ENCODE results near the gene CASP7. TPM values are rescaled to one million over a fixed set of nuclear protein-coding genes. Genes with fewer than 3 reads are reported as not detected.

Gene CASP7
- total RNA-seq, 1 experiment from 2014 or later = 14.0 TPM

DNA sequence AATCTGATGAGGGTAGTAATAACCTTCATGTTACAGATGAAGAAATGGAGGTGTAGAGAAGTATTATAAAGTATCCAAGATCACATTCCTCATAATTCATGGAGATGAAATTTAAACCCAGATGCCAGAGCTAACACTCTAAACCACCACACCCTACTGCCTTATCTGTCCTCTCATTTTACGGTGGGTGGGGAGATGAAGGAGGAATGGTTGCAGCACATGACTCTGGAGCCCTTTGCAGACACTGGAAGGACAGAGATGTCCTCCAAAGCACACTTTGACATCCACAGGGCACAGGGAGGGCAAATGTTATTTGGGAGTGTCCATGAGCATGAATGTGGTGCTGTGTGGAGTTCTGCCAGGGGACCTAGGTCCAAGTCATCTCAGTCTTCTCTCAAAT is 72.8 kb downstream of the CASP7 start:
- H3K27ac ChIP-seq = no peak overlapping the region

DNA sequence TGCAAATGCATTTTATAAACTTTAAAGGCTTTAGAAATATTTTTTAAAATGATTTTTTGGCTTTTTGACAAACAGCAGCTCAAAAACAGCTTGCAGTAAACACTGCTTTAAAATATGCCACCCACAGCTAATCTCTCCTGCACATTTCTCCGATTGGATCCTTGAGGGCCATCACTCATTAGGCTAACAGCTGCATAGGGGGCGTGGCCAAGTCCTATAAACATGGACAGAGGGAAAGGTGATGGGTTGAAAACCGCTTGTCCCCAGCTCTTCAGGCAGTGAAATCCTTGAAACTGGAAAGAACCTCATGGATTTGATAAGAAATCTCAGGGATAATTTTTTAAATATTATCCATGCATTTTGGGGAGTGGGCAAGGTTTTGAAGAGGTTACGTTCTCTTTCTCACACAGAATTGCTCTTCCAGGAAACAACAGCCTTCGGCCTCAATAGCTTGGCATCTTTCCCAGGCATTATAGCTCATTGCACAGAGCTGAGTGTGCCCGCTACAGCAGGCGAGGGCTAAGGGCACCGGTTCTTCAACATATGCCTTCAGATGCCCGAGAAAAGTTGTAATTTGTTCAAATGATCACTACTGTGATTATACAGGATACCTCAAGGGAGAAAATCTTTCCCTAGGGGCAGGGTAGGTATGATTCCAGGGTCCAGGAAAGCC is 73.4 kb downstream of the CASP7 start:
- H3K4me2 ChIP-seq = no peak overlapping the region
- H3K27ac ChIP-seq = no peak overlapping the region
- no peaks in the 10 kb centered on the region for H3K9me2 ChIP-seq (ENCODE audit: insufficient read depth)
- ChIA-PET CTCF (no interaction called here), POLR2A (ENCODE audit: unreplicated experiment) (no interaction called here)
- H3K79me2 ChIP-seq (ENCODE audit: low read depth) = no peaks in the 10 kb centered on the region
- H4K20me1 ChIP-seq (ENCODE audit: insufficient read depth) = no peaks in the 10 kb centered on the region
- no TSS peak for BruUV-seq (replicated peaks)
- H3K27me3 ChIP-seq (ENCODE audit: insufficient read depth, low read depth) = no peaks in the 10 kb centered on the region
- no peaks in the 10 kb centered on the region for H3K4me1 ChIP-seq (replicated peaks; ENCODE audit: insufficient read depth)
- no peak overlapping the region for H2AFZ ChIP-seq
- no peak overlapping the region for H3K4me3 ChIP-seq
- TF ChIP-seq, protein P1, sequence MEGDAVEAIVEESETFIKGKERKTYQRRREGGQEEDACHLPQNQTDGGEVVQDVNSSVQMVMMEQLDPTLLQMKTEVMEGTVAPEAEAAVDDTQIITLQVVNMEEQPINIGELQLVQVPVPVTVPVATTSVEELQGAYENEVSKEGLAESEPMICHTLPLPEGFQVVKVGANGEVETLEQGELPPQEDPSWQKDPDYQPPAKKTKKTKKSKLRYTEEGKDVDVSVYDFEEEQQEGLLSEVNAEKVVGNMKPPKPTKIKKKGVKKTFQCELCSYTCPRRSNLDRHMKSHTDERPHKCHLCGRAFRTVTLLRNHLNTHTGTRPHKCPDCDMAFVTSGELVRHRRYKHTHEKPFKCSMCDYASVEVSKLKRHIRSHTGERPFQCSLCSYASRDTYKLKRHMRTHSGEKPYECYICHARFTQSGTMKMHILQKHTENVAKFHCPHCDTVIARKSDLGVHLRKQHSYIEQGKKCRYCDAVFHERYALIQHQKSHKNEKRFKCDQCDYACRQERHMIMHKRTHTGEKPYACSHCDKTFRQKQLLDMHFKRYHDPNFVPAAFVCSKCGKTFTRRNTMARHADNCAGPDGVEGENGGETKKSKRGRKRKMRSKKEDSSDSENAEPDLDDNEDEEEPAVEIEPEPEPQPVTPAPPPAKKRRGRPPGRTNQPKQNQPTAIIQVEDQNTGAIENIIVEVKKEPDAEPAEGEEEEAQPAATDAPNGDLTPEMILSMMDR (conservative IDR thresholded peaks at IDR 0.05) = no peak
- no peaks in the 10 kb centered on the region for H3K36me3 ChIP-seq (ENCODE audit: low read depth)
- H3K9me3 ChIP-seq (ENCODE audit: insufficient read depth, low read depth) = no peaks in the 10 kb centered on the region
- H3F3A ChIP-seq (ENCODE audit: insufficient read depth, low read depth) = no peaks in the 10 kb centered on the region; the same call in 1 of the 2 replicates
- intact Hi-C loops (cut with micrococcal nuclease; ENCODE audit: unreplicated experiment) = loop anchor here (5.0 kb wide), 1 partner anchor 194 kb away; no protein-coding TSS in a partner anchor
- DNase-seq = peak in 1 of 2 experiments; percentile 19

More for the DNA sequence above, 72.8 kb downstream of the CASP7 start:
- no peaks in the 10 kb centered on the region for H3K9me2 ChIP-seq (ENCODE audit: insufficient read depth)
- no peak overlapping the region for H3K4me3 ChIP-seq
- CTCF ChIA-PET = no interaction called here
- BruUV-seq (replicated peaks) = no TSS peak
- DNase-seq = peak in 1 of 2 experiments; percentile 21
- intact Hi-C loops (cut with micrococcal nuclease; ENCODE audit: unreplicated experiment) = loop anchor here (5.0 kb wide), 1 partner anchor 195 kb away; no protein-coding TSS in a partner anchor
- TF ChIP-seq, protein P1 (conservative IDR thresholded peaks at IDR 0.05) = no peak
- TF ChIP-seq EZH2 (IDR thresholded peaks at IDR 0.05; ENCODE audit: low read depth) = no peak
- no peaks in the 10 kb centered on the region for H3K79me2 ChIP-seq (ENCODE audit: low read depth)
- no peak overlapping the region for H2AFZ ChIP-seq
- no peaks in the 10 kb centered on the region for H3K9me3 ChIP-seq (ENCODE audit: insufficient read depth, low read depth)
- no peaks in the 10 kb centered on the region for H4K20me1 ChIP-seq (ENCODE audit: insufficient read depth)
- H3K4me1 ChIP-seq (replicated peaks; ENCODE audit: insufficient read depth) = no peaks in the 10 kb centered on the region
- no peak overlapping the region for H3K4me2 ChIP-seq
- POLR2A ChIA-PET (ENCODE audit: unreplicated experiment) = no interaction called here
- H3K27me3 ChIP-seq (ENCODE audit: insufficient read depth, low read depth) = no peaks in the 10 kb centered on the region
- H3K36me3 ChIP-seq (ENCODE audit: low read depth) = no peaks in the 10 kb centered on the region
- no peaks in the 10 kb centered on the region; the same call in 1 of the 2 replicates for H3F3A ChIP-seq (ENCODE audit: insufficient read depth, low read depth)

DNA sequence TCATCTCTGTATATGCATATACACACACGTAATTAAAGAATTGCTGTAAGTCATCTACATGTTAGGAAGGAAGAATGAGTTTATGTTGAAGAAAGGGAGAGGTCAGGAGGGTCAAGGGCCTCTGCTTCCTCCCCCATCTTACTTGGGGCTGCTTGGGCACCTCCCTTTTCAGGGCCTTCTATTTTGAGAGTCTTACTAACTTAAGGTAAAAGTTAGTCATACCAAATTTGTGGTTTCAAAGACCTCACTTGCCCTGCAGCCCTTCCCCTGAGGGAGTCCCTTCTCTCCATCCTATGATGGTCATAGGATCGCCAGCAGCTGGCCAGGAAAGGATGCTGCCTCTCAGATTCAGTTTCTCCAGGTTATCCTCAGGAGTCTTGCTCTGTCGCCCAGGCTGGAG is 74.4 kb downstream of the CASP7 start:
- TF ChIP-seq EZH2 (IDR thresholded peaks at IDR 0.05; ENCODE audit: low read depth) = no peak
- TF ChIP-seq, protein P1 (conservative IDR thresholded peaks at IDR 0.05) = no peak
- intact Hi-C loops (cut with micrococcal nuclease; ENCODE audit: unreplicated experiment) = loop anchor here (5.0 kb wide), 1 partner anchor 193 kb away; no protein-coding TSS in a partner anchor
- no peaks in the 10 kb centered on the region for H3K9me3 ChIP-seq (ENCODE audit: insufficient read depth, low read depth)
- H3K27ac ChIP-seq = no peak overlapping the region
- ChIA-PET POLR2A (ENCODE audit: unreplicated experiment) (no interaction called here), CTCF (no interaction called here)
- no peaks in the 10 kb centered on the region for H4K20me1 ChIP-seq (ENCODE audit: insufficient read depth)
- no peak overlapping the region for H3K4me3 ChIP-seq
- H2AFZ ChIP-seq = no peak overlapping the region
- DNase-seq = no peak
- H3K79me2 ChIP-seq (ENCODE audit: low read depth) = no peaks in the 10 kb centered on the region
- no peaks in the 10 kb centered on the region; the same call in 1 of the 2 replicates for H3F3A ChIP-seq (ENCODE audit: insufficient read depth, low read depth)
- no peaks in the 10 kb centered on the region for H3K27me3 ChIP-seq (ENCODE audit: insufficient read depth, low read depth)
- no peaks in the 10 kb centered on the region for H3K4me1 ChIP-seq (replicated peaks; ENCODE audit: insufficient read depth)
- no peaks in the 10 kb centered on the region for H3K9me2 ChIP-seq (ENCODE audit: insufficient read depth)
- H3K36me3 ChIP-seq (ENCODE audit: low read depth) = no peaks in the 10 kb centered on the region
- no TSS peak for BruUV-seq (replicated peaks)
- no peak overlapping the region for H3K4me2 ChIP-seq
